WTC11 (cell line): Measurements from ENCODE around the gene DNAH1.

ENCODE experiments used
- ATF1 ChIP-seq: sonication (generic); formaldehyde crosslinking; IDR thresholded peaks from 2 replicates; pipeline ENCODE4 v1.8.1; 2023; ENCODE audit warnings: mild to moderate bottlenecking, moderate library complexity, missing genetic modification reagents
- ATF6 ChIP-seq: sonication (generic); formaldehyde crosslinking; IDR thresholded peaks from 2 replicates; pipeline ENCODE4 v1.8.1; 2023; ENCODE audit warnings: mild to moderate bottlenecking, missing genetic modification reagents
- CTCF ChIP-seq: fragments of 200-600 bp; IDR thresholded peaks from 2 replicates; pipeline ENCODE4 v1.8.0; 2022; ENCODE audit warnings: antibody characterized with exemption
- ELF4 ChIP-seq: sonication (generic); formaldehyde crosslinking; IDR thresholded peaks from 2 replicates; pipeline ENCODE4 v1.8.1; 2022; ENCODE audit warnings: low read depth, mild to moderate bottlenecking, moderate library complexity, missing genetic modification reagents
- GABPB1 ChIP-seq: sonication (generic); formaldehyde crosslinking; IDR thresholded peaks from 2 replicates; pipeline ENCODE4 v1.8.1; 2023; ENCODE audit warnings: mild to moderate bottlenecking, missing genetic modification reagents
- IRF1 ChIP-seq: sonication (generic); formaldehyde crosslinking; IDR thresholded peaks from 2 replicates; pipeline ENCODE4 v1.8.0; 2023; ENCODE audit warnings: missing genetic modification reagents
- JAZF1 ChIP-seq: fragments of 250-450 bp; sonication (Bioruptor Pico); IDR thresholded peaks from 2 replicates; pipeline ENCODE4 v1.9.0; 2021; ENCODE audit warnings: moderate library complexity, mild to moderate bottlenecking, inconsistent platforms
- MAX ChIP-seq: sonication (generic); formaldehyde crosslinking; IDR thresholded peaks from 2 replicates; pipeline ENCODE4 v1.8.0; 2022; ENCODE audit warnings: mild to moderate bottlenecking, missing genetic modification reagents
- NR3C1 ChIP-seq: sonication (generic); formaldehyde crosslinking; conservative IDR thresholded peaks from 2 replicates; pipeline ENCODE4 v1.8.1; 2023; ENCODE audit warnings: low read depth, mild to moderate bottlenecking, missing genetic modification reagents
- PRRX2 ChIP-seq: fragments of 250-450 bp; sonication (Bioruptor Pico); IDR thresholded peaks from 2 replicates; pipeline ENCODE4 v1.8.0; 2021; ENCODE audit warnings: mild to moderate bottlenecking
- SP1 ChIP-seq: sonication (generic); formaldehyde crosslinking; conservative IDR thresholded peaks from 2 replicates; pipeline ENCODE4 v1.8.1; 2022; ENCODE audit warnings: missing genetic modification reagents
- ZNF138 ChIP-seq: sonication (generic); formaldehyde crosslinking; conservative IDR thresholded peaks from 2 replicates; pipeline ENCODE4 v1.8.1; 2022; ENCODE audit warnings: mild to moderate bottlenecking, moderate library complexity, missing genetic modification reagents
- ZNF512 ChIP-seq: sonication (generic); formaldehyde crosslinking; IDR thresholded peaks from 2 replicates; pipeline ENCODE4 v1.8.1; 2022; ENCODE audit warnings: missing genetic modification reagents, borderline replicate concordance

- no peak for TF ChIP-seq ELF4
- no peak for TF ChIP-seq NR3C1 (CRISPR knock-in tag)
- no peak for TF ChIP-seq GABPB1 (CRISPR knock-in tag)
- TF ChIP-seq JAZF1 (CRISPR knock-in tag) = no peak
- no peak for TF ChIP-seq SP1 (CRISPR knock-in tag)
- TF ChIP-seq ATF1 (CRISPR knock-in tag) = no peak
- no peak for TF ChIP-seq CTCF
- no peak for TF ChIP-seq IRF1 (CRISPR knock-in tag)
- TF ChIP-seq PRRX2 = no peak
- TF ChIP-seq MAX = no peak
- TF ChIP-seq ZNF138 (CRISPR knock-in tag) = no peak
- no peak for TF ChIP-seq ZNF512 (CRISPR knock-in tag)
- TF ChIP-seq ATF6 (CRISPR knock-in tag) = no peak
These were observed 123.5 kb downstream of the DNAH1 start for GRCh38 chr3:52439426-52440248.
